Heart right ventricle (tissue), 16 donors: ENCODE measurements around the gene CARD19. TPM values are rescaled to one million over a fixed set of nuclear protein-coding genes. Genes with fewer than 3 reads are reported as not detected.

Experiments used
- ATAC-seq, 8 donors: fragments of 200-7000 bp; cut with Tn5 transposase; one replicate each; pipeline ENCODE4 v1.9.1; 2020; ENCODE audit warnings: mild to moderate bottlenecking in 8 of 8, moderate library complexity in 8 of 8, moderate number of reproducible peaks in 1 of 8
- DNase-seq, 2 donors: peaks; one replicate each; pipeline ENCODE4 v3.0.0-alpha.2; 2020
- H3K27ac ChIP-seq, 10 donors: fragments of 200-600 bp; sonication (generic) in 2 of 10; one replicate each; pipeline versions ENCODE4 v1.5.0 to v1.8.0; 2020 to 2022; ENCODE audit warnings: mild to moderate bottlenecking in 3 of 10
- H3K27me3 ChIP-seq, 7 donors: fragments of 200-600 bp; one replicate each; pipeline ENCODE4 v1.8.0; 2021 to 2022; ENCODE audit warnings: mild to moderate bottlenecking in 2 of 7
- H3K36me3 ChIP-seq, 9 donors: fragments of 200-600 bp; sonication (generic) in 1 of 9; one replicate each; pipeline versions ENCODE4 v1.5.0 to v1.8.0; 2020 to 2022; ENCODE audit warnings: mild to moderate bottlenecking in 2 of 9
- H3K4me1 ChIP-seq, 9 donors: fragments of 200-600 bp; sonication (generic) in 1 of 9; one replicate each; pipeline versions ENCODE4 v1.5.0 to v1.8.0; 2020 to 2022; ENCODE audit warnings: mild to moderate bottlenecking in 4 of 9
- H3K4me3 ChIP-seq, 10 donors: fragments of 200-600 bp; sonication (generic) in 2 of 10; one replicate each; pipeline versions ENCODE4 v1.5.0 to v1.8.0; 2020 to 2022; ENCODE audit warnings: mild to moderate bottlenecking in 7 of 10, moderate library complexity in 2 of 10
- H3K9me3 ChIP-seq, 11 donors: fragments of 200-600 bp in 10 of 11; sonication (generic) in 2 of 11; one replicate each; pipeline versions ENCODE4 v1.5.0 to v1.8.0; 2013 to 2022; ENCODE audit warnings: mild to moderate bottlenecking in 2 of 11, control low read depth in 1 of 11, moderate library complexity in 1 of 11
- CTCF ChIP-seq, 9 donors: fragments of 200-600 bp; sonication (generic) in 2 of 9; IDR thresholded peaks; one replicate each; pipeline versions ENCODE4 v1.5.0 to v1.8.0; 2021 to 2022; ENCODE audit warnings: antibody characterized with exemption in 9 of 9, mild to moderate bottlenecking in 5 of 9, moderate library complexity in 1 of 9
- WGBS, 2 donors: extraction: QIAGEN DNeasy Blood & Tissue Kit; methylation state at CpG; one replicate each; pipeline ENCODE4 v1.1.7; 2013; ENCODE audit warnings: inconsistent platforms in 1 of 2; 5-methylcytosine and 5-hydroxymethylcytosine counted together
- intact Hi-C, 10 donors: fragments of 100-400 bp; cut with DNase I; formaldehyde crosslinking; loops; one replicate each; pipeline versions ENCODE4 v1.11.1 to v1.14.2; 2022
- polyA plus RNA-seq, 2 donors: library from polyadenylated mRNA; stranded (reverse); fragments of 200-250 nt; gene quantifications; one replicate each; pipeline ENCODE4 v1.2.3, GENCODE V29; 2013
- total RNA-seq, 10 donors: library from RNA; stranded (reverse); fragmentation: NEBNext Ultra II Directional in 3 of 10; extraction: Animal tissue kit (Norgen Biotek cat#: 25700) in 3 of 10; gene quantifications; one replicate each; pipeline versions ENCODE4 v1.2.1 to v1.2.4, GENCODE V29; 2021 to 2023
- donor health status: Arrhythmogenic right ventricular cardiomyopathy.
- donor health status: ischemic (EF 13 %, LVEDD 7.1; RV severe dilation, severe dysfunction).
- donor health status: healthy with polysubstance abuse.
- donor health status: DM: no; HTN: yes; CAD: no.
- donor health status: DM: no; HTN: no; CAD: no.
- donor health status: ischemic (EF 25% LVEDD 6.9; RV normal size, moderate dysfunction).
- donor health status: ischemic (EF 25% LVEDD 5.7; RV mildly dilated, moderate dysfunction).
- donor health status: healthy.
- donor health status: DM: yes; HTN: yes; CAD: no.
- donor health status: Ischemic cardiomyopathy.
- donor health status: ischemic (EF 35%, LVEDD 5.7; RV mildly dilated, moderate dysfunction).
- donor health status: nonischemic (EF 11% LVEDD 7.7; RV severe dilation, severe dysfunction).
- donor health status: DM: yes; HTN: yes; CAD: no.
- donor health status: PGD.
- donor health status: ischemic (EF 29% LVEDD 5.4; RV normal size, mild dysfunction).
- donor health status: nonischemic (EF 23%, LVEDD 6.1; RV moderate dilation, normal function).

The CARD19 gene
- total and polyA plus RNA-seq, 12 donors: 22.3 to 47.3 (median 26.1) TPM

GRCh38 chr9:93137362-93137761 lies 41.3 kb downstream of the CARD19 start:
- no peaks in the 10 kb centered on the region for H3K36me3 ChIP-seq
- DNase-seq (no peak), ATAC-seq (no peak)
- peaks cover 0 to 5% (median 0%) of the 10 kb centered on the region in 11 donors for H3K9me3 ChIP-seq
- H3K27ac ChIP-seq: no peak overlapping the region
- WGBS, 2 donors: 91 to 92% methylated on average over 11 of the region's 11 CpGs
- peaks cover 8 to 31% (median 20%) of the 10 kb centered on the region in 9 donors for H3K4me1 ChIP-seq
- TF ChIP-seq CTCF (IDR thresholded peaks at IDR 0.05): no peak
- H3K4me3 ChIP-seq: no peak overlapping the region
- intact Hi-C loops: loop anchor here in 2 of 10 donors (10.0 kb wide), 1 partner anchor 317 kb away; the partner anchor contains the start of genes FAM120A (in 2 of the 2) and FAM120AOS (in 2 of the 2)
- no peaks in the 10 kb centered on the region for H3K27me3 ChIP-seq

- DNase-seq: no peak
- H3K9me3 ChIP-seq: peaks cover 0 to 5% (median 0%) of the 10 kb centered on the region in 11 donors
- H3K27me3 ChIP-seq: no peaks in the 10 kb centered on the region
- intact Hi-C loops: loop anchor here in 2 of 10 donors (10.0 kb wide), 1 partner anchor 317 kb away; the partner anchor contains the start of genes FAM120A (in 2 of the 2) and FAM120AOS (in 2 of the 2)
- peaks cover 0 to 22% (median 11%) of the 10 kb centered on the region in 9 donors for H3K4me1 ChIP-seq
- WGBS, 2 donors: 72 to 75% methylated on average over 7 of the region's 7 CpGs
- ATAC-seq: no peak
- H3K36me3 ChIP-seq: no peaks in the 10 kb centered on the region
- H3K27ac ChIP-seq: no peak overlapping the region
- no peak for TF ChIP-seq CTCF (IDR thresholded peaks at IDR 0.05)
- H3K4me3 ChIP-seq: no peak overlapping the region
Measured at GRCh38 chr9:93138171-93138764, 42.3 kb downstream of the CARD19 start.

GRCh38 chr9:93139365-93140182 lies 43.6 kb downstream of the CARD19 start:
- no peak for DNase-seq

More at GRCh38 chr9:93139365-93140182, 43.6 kb downstream of the CARD19 start:
- no peaks in the 10 kb centered on the region for H3K27me3 ChIP-seq
- intact Hi-C loops: loop anchor here in 2 of 10 donors (10.0 kb wide), 1 partner anchor 315 kb away; the partner anchor contains the start of genes FAM120A (in 2 of the 2) and FAM120AOS (in 2 of the 2)
- TF ChIP-seq CTCF (IDR thresholded peaks at IDR 0.05): no peak
- H3K4me1 ChIP-seq: peaks cover 5 to 26% (median 15%) of the 10 kb centered on the region in 9 donors
- no peak for ATAC-seq
- no peaks in the 10 kb centered on the region for H3K36me3 ChIP-seq
- peaks cover 0 to 5% (median 0%) of the 10 kb centered on the region in 11 donors for H3K9me3 ChIP-seq
- no peak overlapping the region for H3K27ac ChIP-seq
- 88 to 90% methylated on average over 16 of the region's 16 CpGs for WGBS, 2 donors
- H3K4me3 ChIP-seq: no peak overlapping the region
